Fibroblast of lung (primary cell): Measurements from ENCODE around the gene NFATC2. TPM values are rescaled to one million over a fixed set of nuclear protein-coding genes. Genes with fewer than 3 reads are reported as not detected.

Experiments
- DNase-seq, 2 donors: peaks; one replicate each; pipeline versions ENCODE4 v3.0.0 to v3.0.0-alpha.2; 2010; ENCODE audit warnings: low read depth in 2 of 2
- H2AFZ ChIP-seq: 2 replicates; pipeline ENCODE4 v1.5.1; 2012; ENCODE audit warnings: low read length, control low read depth, inconsistent platforms
- H3K27ac ChIP-seq: 2 replicates; pipeline ENCODE4 v1.5.1; 2011; ENCODE audit warnings: low read length, control low read depth; ENCODE audit not compliant: insufficient read depth
- H3K27me3 ChIP-seq: 2 replicates; pipeline ENCODE4 v1.5.1; 2011; ENCODE audit warnings: mild to moderate bottlenecking, low read length; ENCODE audit not compliant: control insufficient read depth, insufficient read depth
- H3K36me3 ChIP-seq: 2 replicates; pipeline ENCODE4 v1.5.1; 2011; ENCODE audit warnings: low read length; ENCODE audit not compliant: control insufficient read depth, insufficient read depth
- H3K4me1 ChIP-seq: 2 replicates; pipeline ENCODE4 v1.5.1; 2011; ENCODE audit warnings: low read length; ENCODE audit not compliant: control insufficient read depth, insufficient read depth; ENCODE audit errors: extremely low read depth
- H3K4me2 ChIP-seq: 2 replicates; pipeline ENCODE4 v1.5.1; 2011; ENCODE audit warnings: low read length, control low read depth; ENCODE audit not compliant: insufficient read depth; ENCODE audit errors: extremely low read depth
- H3K4me3 ChIP-seq, 4 experiments: fragments of 200-600 bp in 1 of 4; sonication (generic) in 1 of 4; replicated peaks in 1 of 4; 2 replicates each; pipeline ENCODE4 v1.5.1; 2011 to 2016; ENCODE audit warnings: low read length in 4 of 4, low read depth in 3 of 4, mild to moderate bottlenecking in 3 of 4, control low read depth in 2 of 4, inconsistent platforms in 1 of 4, mixed read lengths in 1 of 4; ENCODE audit not compliant: insufficient read depth in 1 of 4; ENCODE audit errors: control extremely low read depth in 1 of 4
- H3K79me2 ChIP-seq: 2 replicates; pipeline ENCODE4 v1.5.1; 2012; ENCODE audit warnings: mild to moderate bottlenecking, low read length, inconsistent platforms; ENCODE audit not compliant: control insufficient read depth, insufficient read depth
- H3K9ac ChIP-seq: 2 replicates; pipeline ENCODE4 v1.5.1; 2011; ENCODE audit warnings: mild to moderate bottlenecking, low read length, control low read depth; ENCODE audit not compliant: insufficient read depth
- H3K9me3 ChIP-seq: 2 replicates; pipeline ENCODE4 v1.5.1; 2012; ENCODE audit warnings: low read depth, low read length; ENCODE audit not compliant: control insufficient read depth, insufficient read depth
- H4K20me1 ChIP-seq: 2 replicates; pipeline ENCODE4 v1.5.1; 2011; ENCODE audit warnings: low read length; ENCODE audit not compliant: control insufficient read depth, insufficient read depth; ENCODE audit errors: extremely low read depth
- EZH2 ChIP-seq: IDR thresholded peaks from 2 replicates; pipeline ENCODE4 v1.5.1; 2012; ENCODE audit warnings: low read length, control low read depth, mild to moderate bottlenecking; ENCODE audit errors: missing control alignments
- polyA plus RNA-seq, 2 donors: library from polyadenylated mRNA; depleted of rRNA in 1 of 2; stranded (reverse) in 1 of 2; unstranded in 1 of 2; fragments of >200 nt; gene quantifications; 2 replicates each; pipeline ENCODE4 v1.2.1, GENCODE V29; 2011 to 2012; ENCODE audit warnings: missing spikeins in 1 of 2
- total RNA-seq: library from RNA; depleted of rRNA; stranded (reverse); fragments of >200 nt; gene quantifications from 2 replicates; pipeline ENCODE4 v1.2.1, GENCODE V29; 2014
- TF ChIP-seq, protein P1 (sequence below), 2 donors: IDR thresholded peaks in 1 of 2; conservative IDR thresholded peaks in 1 of 2; 1 replicate in 1 of 2; 2 replicates in 1 of 2; pipeline ENCODE4 v1.5.1; 2011 to 2012; ENCODE audit warnings: low read length in 2 of 2, control low read depth in 1 of 2, inconsistent platforms in 1 of 2, low read depth in 1 of 2, mild to moderate bottlenecking in 1 of 2

Gene NFATC2
- total and polyA plus RNA-seq, 2 donors (not counting 1 experiment from before 2014, with no cell fraction given), result 0.50 to 1.2 TPM

DNA sequence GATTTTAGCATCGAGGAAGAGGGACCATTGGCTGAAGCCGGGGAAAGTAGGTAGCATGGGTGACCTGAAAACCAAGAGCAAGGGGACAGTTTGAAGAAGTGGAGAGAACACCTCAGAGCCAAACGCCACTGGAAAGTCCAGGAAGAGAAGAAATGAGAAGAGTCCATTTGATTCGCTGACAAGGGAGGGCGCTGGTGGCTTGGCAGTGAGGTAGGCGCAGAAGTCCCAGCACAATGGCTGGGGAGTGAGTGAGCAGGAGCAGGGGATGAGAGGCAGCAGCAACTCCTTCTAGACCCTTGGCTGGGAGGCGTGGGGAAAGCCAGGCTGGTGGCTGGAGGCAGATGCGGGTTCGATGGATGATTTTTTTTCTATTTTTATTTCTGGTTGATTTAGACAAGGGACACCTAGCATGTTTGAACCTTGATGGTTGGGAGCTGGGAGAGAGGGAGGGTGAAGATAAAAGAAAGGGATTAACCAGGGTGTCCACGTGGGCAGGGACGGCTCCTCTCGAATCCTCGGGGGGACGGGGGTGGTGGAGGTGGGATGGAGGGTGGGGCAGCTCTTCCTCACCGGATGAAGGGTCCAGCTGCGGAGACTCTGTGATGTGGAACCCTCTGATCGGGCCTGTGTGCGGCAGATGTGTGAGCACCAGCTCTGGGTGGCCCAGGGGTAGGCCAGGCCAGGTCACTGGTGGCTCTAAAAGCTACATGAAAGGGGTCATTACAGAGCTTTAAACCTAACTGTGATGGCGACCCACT is 164.2 kb downstream of the NFATC2 start:
- H3K27ac ChIP-seq, result no peak overlapping the region

DNA sequence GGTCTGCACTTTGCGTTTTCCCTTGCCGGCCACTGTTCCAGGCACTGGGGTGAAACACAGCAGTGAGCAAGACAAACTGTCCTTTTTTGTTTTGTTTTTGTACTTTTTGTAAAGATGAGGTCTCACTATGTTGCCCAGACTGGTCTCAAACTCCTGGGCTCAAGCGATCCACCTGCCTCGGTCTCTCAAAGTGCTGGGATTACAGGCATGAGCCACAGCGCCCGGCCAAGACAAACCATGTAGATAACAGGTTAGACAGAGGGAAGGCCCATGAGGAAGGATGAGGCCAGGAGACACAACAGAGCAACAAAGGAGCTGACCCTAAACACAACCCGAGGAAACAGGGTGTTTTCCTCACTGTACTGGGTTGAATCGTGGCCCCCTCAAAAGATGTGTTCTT is 165.4 kb downstream of the NFATC2 start:
- no peaks in the 10 kb centered on the region for H3K36me3 ChIP-seq
- no peaks in the 10 kb centered on the region for H3K27me3 ChIP-seq
- H3K27ac ChIP-seq, result no peak overlapping the region
- H4K20me1 ChIP-seq, result no peaks in the 10 kb centered on the region
- H3K9ac ChIP-seq, result no peak overlapping the region
- TF ChIP-seq, protein P1, sequence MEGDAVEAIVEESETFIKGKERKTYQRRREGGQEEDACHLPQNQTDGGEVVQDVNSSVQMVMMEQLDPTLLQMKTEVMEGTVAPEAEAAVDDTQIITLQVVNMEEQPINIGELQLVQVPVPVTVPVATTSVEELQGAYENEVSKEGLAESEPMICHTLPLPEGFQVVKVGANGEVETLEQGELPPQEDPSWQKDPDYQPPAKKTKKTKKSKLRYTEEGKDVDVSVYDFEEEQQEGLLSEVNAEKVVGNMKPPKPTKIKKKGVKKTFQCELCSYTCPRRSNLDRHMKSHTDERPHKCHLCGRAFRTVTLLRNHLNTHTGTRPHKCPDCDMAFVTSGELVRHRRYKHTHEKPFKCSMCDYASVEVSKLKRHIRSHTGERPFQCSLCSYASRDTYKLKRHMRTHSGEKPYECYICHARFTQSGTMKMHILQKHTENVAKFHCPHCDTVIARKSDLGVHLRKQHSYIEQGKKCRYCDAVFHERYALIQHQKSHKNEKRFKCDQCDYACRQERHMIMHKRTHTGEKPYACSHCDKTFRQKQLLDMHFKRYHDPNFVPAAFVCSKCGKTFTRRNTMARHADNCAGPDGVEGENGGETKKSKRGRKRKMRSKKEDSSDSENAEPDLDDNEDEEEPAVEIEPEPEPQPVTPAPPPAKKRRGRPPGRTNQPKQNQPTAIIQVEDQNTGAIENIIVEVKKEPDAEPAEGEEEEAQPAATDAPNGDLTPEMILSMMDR (conservative IDR thresholded peaks at IDR 0.05 in 1 of 2, IDR thresholded peaks at IDR 0.05 in 1 of 2; ENCODE audit: low read depth in 1 of 2, low read length in 2 of 2), result no peak
- no peak for TF ChIP-seq EZH2
- no peak overlapping the region for H2AFZ ChIP-seq
- no peak overlapping the region for H3K4me3 ChIP-seq
- H3K79me2 ChIP-seq, result no peaks in the 10 kb centered on the region
- no peaks in the 10 kb centered on the region for H3K9me3 ChIP-seq
- DNase-seq, result no peak
- H3K4me2 ChIP-seq, result no peak overlapping the region
- no peaks in the 10 kb centered on the region for H3K4me1 ChIP-seq

More for the DNA sequence above, 164.2 kb downstream of the NFATC2 start:
- no peak overlapping the region for H3K9ac ChIP-seq
- TF ChIP-seq EZH2, result no peak
- TF ChIP-seq, protein P1 (conservative IDR thresholded peaks at IDR 0.05 in 1 of 2, IDR thresholded peaks at IDR 0.05 in 1 of 2; ENCODE audit: low read depth in 1 of 2, low read length in 2 of 2), result peak in 1 of 2 donors; percentile 7
- H3K4me3 ChIP-seq, result no peak overlapping the region
- H3K4me1 ChIP-seq, result no peaks in the 10 kb centered on the region
- no peak overlapping the region for H3K4me2 ChIP-seq
- H3K79me2 ChIP-seq, result no peaks in the 10 kb centered on the region
- H3K9me3 ChIP-seq, result no peaks in the 10 kb centered on the region
- no peaks in the 10 kb centered on the region for H3K36me3 ChIP-seq
- H4K20me1 ChIP-seq, result no peaks in the 10 kb centered on the region
- no peak overlapping the region for H2AFZ ChIP-seq
- DNase-seq, result no peak
- H3K27me3 ChIP-seq, result no peaks in the 10 kb centered on the region

DNA sequence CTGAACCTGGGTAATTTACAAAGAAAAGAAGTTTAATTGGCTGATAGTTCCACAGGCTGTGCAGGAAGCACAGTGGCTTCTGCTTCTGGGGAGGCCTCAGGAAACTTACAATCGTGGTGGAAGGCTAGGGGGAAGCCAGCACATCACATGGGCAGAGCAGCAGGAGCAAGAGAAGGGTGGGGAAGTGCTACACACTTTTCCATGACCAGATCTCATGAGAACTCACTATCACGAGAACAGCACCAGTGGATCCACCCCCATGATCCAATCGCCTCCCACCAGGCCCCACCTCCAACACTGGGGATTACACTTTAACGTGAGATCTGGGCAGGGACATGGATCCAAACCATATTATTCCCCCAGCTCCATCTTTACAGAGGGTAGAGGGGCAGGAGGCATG is 166.4 kb downstream of the NFATC2 start:
- Histone ChIP-seq H2AFZ (no peak overlapping the region), H3K4me1 (no peaks in the 10 kb centered on the region), H3K27me3 (no peaks in the 10 kb centered on the region), H3K4me3 (no peak overlapping the region), H4K20me1 (no peaks in the 10 kb centered on the region), H3K9ac (no peak overlapping the region), H3K27ac (no peak overlapping the region), H3K4me2 (no peak overlapping the region), H3K9me3 (no peaks in the 10 kb centered on the region), H3K79me2 (no peaks in the 10 kb centered on the region), H3K36me3 (no peaks in the 10 kb centered on the region)
- DNase-seq, result no peak
- TF ChIP-seq, protein P1 (conservative IDR thresholded peaks at IDR 0.05 in 1 of 2, IDR thresholded peaks at IDR 0.05 in 1 of 2; ENCODE audit: low read depth in 1 of 2, low read length in 2 of 2), result no peak
- no peak for TF ChIP-seq EZH2
